Measurements from ENCODE around the gene KRTAP1-5. TPM values are rescaled to one million over a fixed set of nuclear protein-coding genes. Genes with fewer than 3 reads are reported as not detected.

KRTAP1-5 gene
- total and polyA plus RNA-seq, 2 experiments from 2014 or later: not detected

DNA sequence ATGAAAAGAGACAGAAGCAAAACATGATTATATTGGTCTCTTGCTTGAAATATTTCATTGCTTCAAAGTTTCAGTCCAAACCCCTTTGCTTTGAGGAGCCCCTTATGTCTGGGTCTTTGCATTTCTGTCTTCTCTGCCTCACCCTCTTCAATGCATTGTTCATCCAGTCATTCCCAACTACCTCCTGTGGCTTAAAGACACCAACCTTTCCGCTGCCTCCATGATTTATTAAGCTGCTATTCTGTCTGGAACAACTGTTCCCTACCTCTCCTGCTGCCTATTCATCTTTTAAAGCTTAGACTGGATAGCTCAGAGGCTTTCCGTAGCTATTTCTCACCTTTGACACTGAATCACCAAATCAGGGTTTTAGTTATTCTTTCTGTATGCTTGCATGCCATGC is 29.6 kb downstream of the KRTAP1-5 start:
- Histone ChIP-seq H3K4me2 (no peak overlapping the region), H3K27ac (ENCODE audit: low read depth) (no peak overlapping the region), H4K20me1 (replicated peaks; ENCODE audit: insufficient read depth) (no peaks in the 10 kb centered on the region), H2AFZ (no peak overlapping the region), H3K9me2 (ENCODE audit: insufficient read depth) (0 out of 2 replicates have a peak, but pooled peaks cover 3% of the 10 kb centered on the region), H3K36me3 (ENCODE audit: insufficient read depth) (no peaks in the 10 kb centered on the region), H3K79me2 (replicated peaks; ENCODE audit: insufficient read depth) (no peaks in the 10 kb centered on the region), H3K4me1 (ENCODE audit: insufficient read depth) (no peaks in the 10 kb centered on the region), H3K27me3 (ENCODE audit: insufficient read depth) (no peaks in the 10 kb centered on the region), H3K4me3 (no peak overlapping the region), H3F3A (replicated peaks; ENCODE audit: low read depth) (no peaks in the 10 kb centered on the region)
- no peaks in the 10 kb centered on the region for H3K27me3 Mint-ChIP-seq (ENCODE audit: insufficient read depth, low read depth, poor library complexity)
- no peak for ATAC-seq
- H3K27ac Mint-ChIP-seq: no peak overlapping the region
- H3K9me3 Mint-ChIP-seq: no peaks in the 10 kb centered on the region
- DNase-seq (ENCODE audit: low spot score): no peak
- no peaks in the 10 kb centered on the region for H3K36me3 Mint-ChIP-seq (ENCODE audit: low read depth)
- H3K4me1 Mint-ChIP-seq: peaks cover 4% of the 10 kb centered on the region; the same call in 2 of the 3 replicates
- TF ChIP-seq EZH2phosphoT487 (IDR thresholded peaks at IDR 0.05; ENCODE audit: unreplicated experiment) (no peak), ZNF331 (CRISPR knock-in tag; IDR thresholded peaks at IDR 0.05; ENCODE audit: low read depth) (no peak), CREB1 (CRISPR knock-in tag; IDR thresholded peaks at IDR 0.05; ENCODE audit: low read depth) (no peak), NANOG (IDR thresholded peaks at IDR 0.05; ENCODE audit: borderline replicate concordance) (no peak), POLR2AphosphoS5 (IDR thresholded peaks at IDR 0.05; ENCODE audit: low read depth) (no peak), STAT1 (IDR thresholded peaks at IDR 0.05; ENCODE audit: unreplicated experiment) (no peak)
- TF ChIP-seq, protein P1, sequence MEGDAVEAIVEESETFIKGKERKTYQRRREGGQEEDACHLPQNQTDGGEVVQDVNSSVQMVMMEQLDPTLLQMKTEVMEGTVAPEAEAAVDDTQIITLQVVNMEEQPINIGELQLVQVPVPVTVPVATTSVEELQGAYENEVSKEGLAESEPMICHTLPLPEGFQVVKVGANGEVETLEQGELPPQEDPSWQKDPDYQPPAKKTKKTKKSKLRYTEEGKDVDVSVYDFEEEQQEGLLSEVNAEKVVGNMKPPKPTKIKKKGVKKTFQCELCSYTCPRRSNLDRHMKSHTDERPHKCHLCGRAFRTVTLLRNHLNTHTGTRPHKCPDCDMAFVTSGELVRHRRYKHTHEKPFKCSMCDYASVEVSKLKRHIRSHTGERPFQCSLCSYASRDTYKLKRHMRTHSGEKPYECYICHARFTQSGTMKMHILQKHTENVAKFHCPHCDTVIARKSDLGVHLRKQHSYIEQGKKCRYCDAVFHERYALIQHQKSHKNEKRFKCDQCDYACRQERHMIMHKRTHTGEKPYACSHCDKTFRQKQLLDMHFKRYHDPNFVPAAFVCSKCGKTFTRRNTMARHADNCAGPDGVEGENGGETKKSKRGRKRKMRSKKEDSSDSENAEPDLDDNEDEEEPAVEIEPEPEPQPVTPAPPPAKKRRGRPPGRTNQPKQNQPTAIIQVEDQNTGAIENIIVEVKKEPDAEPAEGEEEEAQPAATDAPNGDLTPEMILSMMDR (conservative IDR thresholded peaks at IDR 0.05; ENCODE audit: low read depth in 2 of 2): no peak
- TF ChIP-seq, protein P2, sequence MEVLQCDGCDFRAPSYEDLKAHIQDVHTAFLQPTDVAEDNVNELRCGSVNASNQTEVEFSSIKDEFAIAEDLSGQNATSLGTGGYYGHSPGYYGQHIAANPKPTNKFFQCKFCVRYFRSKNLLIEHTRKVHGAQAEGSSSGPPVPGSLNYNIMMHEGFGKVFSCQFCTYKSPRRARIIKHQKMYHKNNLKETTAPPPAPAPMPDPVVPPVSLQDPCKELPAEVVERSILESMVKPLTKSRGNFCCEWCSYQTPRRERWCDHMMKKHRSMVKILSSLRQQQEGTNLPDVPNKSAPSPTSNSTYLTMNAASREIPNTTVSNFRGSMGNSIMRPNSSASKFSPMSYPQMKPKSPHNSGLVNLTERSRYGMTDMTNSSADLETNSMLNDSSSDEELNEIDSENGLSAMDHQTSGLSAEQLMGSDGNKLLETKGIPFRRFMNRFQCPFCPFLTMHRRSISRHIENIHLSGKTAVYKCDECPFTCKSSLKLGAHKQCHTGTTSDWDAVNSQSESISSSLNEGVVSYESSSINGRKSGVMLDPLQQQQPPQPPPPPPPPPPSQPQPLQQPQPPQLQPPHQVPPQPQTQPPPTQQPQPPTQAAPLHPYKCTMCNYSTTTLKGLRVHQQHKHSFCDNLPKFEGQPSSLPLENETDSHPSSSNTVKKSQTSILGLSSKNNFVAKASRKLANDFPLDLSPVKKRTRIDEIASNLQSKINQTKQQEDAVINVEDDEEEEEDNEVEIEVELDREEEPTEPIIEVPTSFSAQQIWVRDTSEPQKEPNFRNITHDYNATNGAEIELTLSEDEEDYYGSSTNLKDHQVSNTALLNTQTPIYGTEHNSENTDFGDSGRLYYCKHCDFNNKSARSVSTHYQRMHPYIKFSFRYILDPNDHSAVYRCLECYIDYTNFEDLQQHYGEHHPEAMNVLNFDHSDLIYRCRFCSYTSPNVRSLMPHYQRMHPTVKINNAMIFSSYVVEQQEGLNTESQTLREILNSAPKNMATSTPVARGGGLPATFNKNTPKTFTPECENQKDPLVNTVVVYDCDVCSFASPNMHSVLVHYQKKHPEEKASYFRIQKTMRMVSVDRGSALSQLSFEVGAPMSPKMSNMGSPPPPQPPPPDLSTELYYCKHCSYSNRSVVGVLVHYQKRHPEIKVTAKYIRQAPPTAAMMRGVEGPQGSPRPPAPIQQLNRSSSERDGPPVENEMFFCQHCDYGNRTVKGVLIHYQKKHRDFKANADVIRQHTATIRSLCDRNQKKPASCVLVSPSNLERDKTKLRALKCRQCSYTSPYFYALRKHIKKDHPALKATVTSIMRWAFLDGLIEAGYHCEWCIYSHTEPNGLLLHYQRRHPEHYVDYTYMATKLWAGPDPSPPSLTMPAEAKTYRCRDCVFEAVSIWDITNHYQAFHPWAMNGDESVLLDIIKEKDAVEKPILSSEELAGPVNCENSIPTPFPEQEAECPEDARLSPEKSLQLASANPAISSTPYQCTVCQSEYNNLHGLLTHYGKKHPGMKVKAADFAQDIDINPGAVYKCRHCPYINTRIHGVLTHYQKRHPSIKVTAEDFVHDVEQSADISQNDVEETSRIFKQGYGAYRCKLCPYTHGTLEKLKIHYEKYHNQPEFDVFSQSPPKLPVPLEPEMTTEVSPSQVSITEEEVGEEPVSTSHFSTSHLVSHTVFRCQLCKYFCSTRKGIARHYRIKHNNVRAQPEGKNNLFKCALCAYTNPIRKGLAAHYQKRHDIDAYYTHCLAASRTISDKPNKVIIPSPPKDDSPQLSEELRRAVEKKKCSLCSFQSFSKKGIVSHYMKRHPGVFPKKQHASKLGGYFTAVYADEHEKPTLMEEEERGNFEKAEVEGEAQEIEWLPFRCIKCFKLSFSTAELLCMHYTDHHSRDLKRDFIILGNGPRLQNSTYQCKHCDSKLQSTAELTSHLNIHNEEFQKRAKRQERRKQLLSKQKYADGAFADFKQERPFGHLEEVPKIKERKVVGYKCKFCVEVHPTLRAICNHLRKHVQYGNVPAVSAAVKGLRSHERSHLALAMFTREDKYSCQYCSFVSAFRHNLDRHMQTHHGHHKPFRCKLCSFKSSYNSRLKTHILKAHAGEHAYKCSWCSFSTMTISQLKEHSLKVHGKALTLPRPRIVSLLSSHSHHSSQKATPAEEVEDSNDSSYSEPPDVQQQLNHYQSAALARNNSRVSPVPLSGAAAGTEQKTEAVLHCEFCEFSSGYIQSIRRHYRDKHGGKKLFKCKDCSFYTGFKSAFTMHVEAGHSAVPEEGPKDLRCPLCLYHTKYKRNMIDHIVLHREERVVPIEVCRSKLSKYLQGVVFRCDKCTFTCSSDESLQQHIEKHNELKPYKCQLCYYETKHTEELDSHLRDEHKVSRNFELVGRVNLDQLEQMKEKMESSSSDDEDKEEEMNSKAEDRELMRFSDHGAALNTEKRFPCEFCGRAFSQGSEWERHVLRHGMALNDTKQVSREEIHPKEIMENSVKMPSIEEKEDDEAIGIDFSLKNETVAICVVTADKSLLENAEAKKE (CRISPR knock-in tag; IDR thresholded peaks at IDR 0.05): no peak
- TF ChIP-seq, protein P3, sequence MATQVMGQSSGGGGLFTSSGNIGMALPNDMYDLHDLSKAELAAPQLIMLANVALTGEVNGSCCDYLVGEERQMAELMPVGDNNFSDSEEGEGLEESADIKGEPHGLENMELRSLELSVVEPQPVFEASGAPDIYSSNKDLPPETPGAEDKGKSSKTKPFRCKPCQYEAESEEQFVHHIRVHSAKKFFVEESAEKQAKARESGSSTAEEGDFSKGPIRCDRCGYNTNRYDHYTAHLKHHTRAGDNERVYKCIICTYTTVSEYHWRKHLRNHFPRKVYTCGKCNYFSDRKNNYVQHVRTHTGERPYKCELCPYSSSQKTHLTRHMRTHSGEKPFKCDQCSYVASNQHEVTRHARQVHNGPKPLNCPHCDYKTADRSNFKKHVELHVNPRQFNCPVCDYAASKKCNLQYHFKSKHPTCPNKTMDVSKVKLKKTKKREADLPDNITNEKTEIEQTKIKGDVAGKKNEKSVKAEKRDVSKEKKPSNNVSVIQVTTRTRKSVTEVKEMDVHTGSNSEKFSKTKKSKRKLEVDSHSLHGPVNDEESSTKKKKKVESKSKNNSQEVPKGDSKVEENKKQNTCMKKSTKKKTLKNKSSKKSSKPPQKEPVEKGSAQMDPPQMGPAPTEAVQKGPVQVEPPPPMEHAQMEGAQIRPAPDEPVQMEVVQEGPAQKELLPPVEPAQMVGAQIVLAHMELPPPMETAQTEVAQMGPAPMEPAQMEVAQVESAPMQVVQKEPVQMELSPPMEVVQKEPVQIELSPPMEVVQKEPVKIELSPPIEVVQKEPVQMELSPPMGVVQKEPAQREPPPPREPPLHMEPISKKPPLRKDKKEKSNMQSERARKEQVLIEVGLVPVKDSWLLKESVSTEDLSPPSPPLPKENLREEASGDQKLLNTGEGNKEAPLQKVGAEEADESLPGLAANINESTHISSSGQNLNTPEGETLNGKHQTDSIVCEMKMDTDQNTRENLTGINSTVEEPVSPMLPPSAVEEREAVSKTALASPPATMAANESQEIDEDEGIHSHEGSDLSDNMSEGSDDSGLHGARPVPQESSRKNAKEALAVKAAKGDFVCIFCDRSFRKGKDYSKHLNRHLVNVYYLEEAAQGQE (IDR thresholded peaks at IDR 0.05; ENCODE audit: unreplicated experiment): no peak
- no peak overlapping the region for H3K4me3 Mint-ChIP-seq

Data from GM23338 (cell line).